ENCODE data around the gene CAPZB. TPM values are rescaled to one million over a fixed set of nuclear protein-coding genes. Genes with fewer than 3 reads are reported as not detected.
A peak's percentile ranks its signal among the peaks of the same experiment; 100 is the strongest.

Gene CAPZB
- polyA plus RNA-seq, 1 of the 3 experiments (the other 2 are of a cell fraction): 122 TPM

DNA sequence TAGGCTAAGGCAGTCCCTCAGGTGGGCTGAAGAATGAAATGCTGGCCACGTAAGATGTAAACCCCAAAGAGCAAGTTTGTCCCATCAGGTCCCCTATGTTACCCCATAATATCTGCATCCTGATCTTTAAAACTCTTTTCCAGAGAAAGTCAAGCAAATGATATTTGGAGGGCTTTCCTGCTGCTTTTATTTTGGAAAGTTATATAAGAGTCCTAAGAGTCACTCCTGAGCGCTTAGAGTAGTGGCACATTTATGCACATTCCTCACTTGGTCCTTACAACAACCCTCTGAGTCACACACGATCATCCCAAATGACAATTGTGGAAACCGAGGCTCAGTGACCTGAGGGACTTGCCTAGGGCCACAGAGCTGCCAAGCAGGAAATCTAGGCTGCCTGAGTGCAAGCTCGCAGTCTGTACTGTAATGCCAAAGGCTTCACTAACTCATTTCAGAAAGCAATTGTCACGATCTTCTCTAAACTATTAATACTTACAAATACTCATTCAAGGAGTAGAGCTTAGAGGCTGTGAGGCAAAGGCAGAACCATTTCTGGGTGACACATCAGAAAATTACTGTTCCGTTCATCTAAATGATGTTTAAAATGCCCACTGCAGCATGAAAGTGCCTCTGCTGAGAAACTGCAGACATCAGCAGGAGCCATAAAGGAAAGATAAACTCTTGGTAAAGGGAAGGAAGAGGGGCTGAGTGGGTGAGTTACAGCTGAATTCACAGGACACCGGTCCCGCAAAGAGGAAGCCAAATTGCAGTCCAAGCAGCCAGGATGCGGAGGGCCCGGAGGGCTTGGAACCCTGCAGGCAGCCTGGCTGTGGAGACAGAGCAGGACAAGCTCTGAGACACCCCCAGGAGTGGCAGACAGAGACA lies 30.8 kb downstream of the CAPZB start:
- Histone ChIP-seq H3K9ac (no peak overlapping the region), H3K36me3 (replicated peaks in 1 of 2; ENCODE audit: control insufficient read depth in 1 of 2, insufficient read depth in 2 of 2, low read length in 1 of 2) (peaks cover 0 to 7% of the 10 kb centered on the region in 2 experiments), H3K27ac (ENCODE audit: low read depth in 2 of 2, low read length in 1 of 2) (peak overlapping the region in 1 of 2 experiments; percentile 87; a peak in 2 of 4 replicates), H3K27me3 (ENCODE audit: insufficient read depth) (no peaks in the 10 kb centered on the region), H3K9me2 (no peaks in the 10 kb centered on the region), H3K4me1 (ENCODE audit: control insufficient read depth in 1 of 2, insufficient read depth in 2 of 2, low read depth in 1 of 2, low read length in 1 of 2) (peaks cover 46 to 76% of the 10 kb centered on the region in 2 experiments), H3K79me2 (ENCODE audit: insufficient read depth) (peaks cover 87% of the 10 kb centered on the region), H4K20me1 (ENCODE audit: insufficient read depth) (peaks cover 97% of the 10 kb centered on the region), H2AFZ (ENCODE audit: low read depth) (no peak overlapping the region), H3F3A (replicated peaks; ENCODE audit: insufficient read depth) (peaks cover 23% of the 10 kb centered on the region), H3K9me3 (no peaks in the 10 kb centered on the region), H3K4me3 (ENCODE audit: low read depth in 2 of 2, low read length in 1 of 2) (no peak overlapping the region), H3K4me2 (no peak overlapping the region)
- ChIA-PET CTCF (interaction anchor here (1.5 to 1.9 kb wide), 2 partner anchors 15 to 197 kb away, joined by 5 to 8 read pairs; no protein-coding TSS in a partner anchor), POLR2A (interaction anchor here (1.1 kb wide), 1 partner anchor 17 kb away, joined by 3 read pairs; no protein-coding TSS in a partner anchor)
- WGBS (ENCODE audit: low lambda C conversion rate): 73% methylated on average over 11 of the region's 11 CpGs
- TF ChIP-seq RAD21 (IDR thresholded peaks at IDR 0.05; ENCODE audit: low read length): no peak
- TF ChIP-seq, protein P1, sequence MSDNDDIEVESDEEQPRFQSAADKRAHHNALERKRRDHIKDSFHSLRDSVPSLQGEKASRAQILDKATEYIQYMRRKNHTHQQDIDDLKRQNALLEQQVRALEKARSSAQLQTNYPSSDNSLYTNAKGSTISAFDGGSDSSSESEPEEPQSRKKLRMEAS (IDR thresholded peaks at IDR 0.05; ENCODE audit: low read depth): no peak
- TF ChIP-seq NFIC (IDR thresholded peaks at IDR 0.05; ENCODE audit: borderline replicate concordance): no peak
- peak; percentile 49 for DNase-seq

DNA sequence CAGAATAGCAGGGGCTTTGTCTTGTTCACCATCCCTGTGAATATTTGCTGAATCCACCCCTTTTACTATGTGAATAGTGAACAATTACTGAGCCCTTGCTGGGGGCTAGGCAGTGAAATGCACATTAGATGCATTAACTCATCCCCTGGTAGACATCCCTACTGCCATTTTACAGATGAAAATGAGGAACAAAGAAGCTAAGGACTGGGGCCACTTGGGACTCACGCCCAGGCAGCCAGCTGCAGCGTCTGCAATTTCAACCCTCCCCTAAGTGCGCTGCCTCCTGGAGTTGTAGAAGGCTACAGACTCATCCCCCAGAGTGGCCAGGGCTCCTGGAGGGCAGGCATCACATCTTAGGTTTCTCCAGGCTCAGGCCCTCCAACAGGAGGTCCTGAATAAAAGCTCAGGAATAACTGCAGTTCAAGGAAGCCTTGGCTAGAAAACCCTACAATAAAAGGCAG lies 31.6 kb downstream of the CAPZB start:
- Histone ChIP-seq H3K4me2 (no peak overlapping the region), H3F3A (replicated peaks; ENCODE audit: insufficient read depth) (peaks cover 31% of the 10 kb centered on the region), H3K79me2 (ENCODE audit: insufficient read depth) (peaks cover 82% of the 10 kb centered on the region), H2AFZ (ENCODE audit: low read depth) (no peak overlapping the region), H3K9me2 (no peaks in the 10 kb centered on the region), H4K20me1 (ENCODE audit: insufficient read depth) (peaks cover 97% of the 10 kb centered on the region), H3K36me3 (replicated peaks in 1 of 2; ENCODE audit: control insufficient read depth in 1 of 2, insufficient read depth in 2 of 2, low read length in 1 of 2) (peaks cover 0 to 3% of the 10 kb centered on the region in 2 experiments), H3K27me3 (ENCODE audit: insufficient read depth) (no peaks in the 10 kb centered on the region), H3K4me1 (ENCODE audit: control insufficient read depth in 1 of 2, insufficient read depth in 2 of 2, low read depth in 1 of 2, low read length in 1 of 2) (peaks cover 53 to 77% of the 10 kb centered on the region in 2 experiments), H3K27ac (ENCODE audit: low read depth in 2 of 2, low read length in 1 of 2) (peak overlapping the region in 1 of 2 experiments; percentile 87; a peak in 2 of 4 replicates), H3K9me3 (no peaks in the 10 kb centered on the region), H3K4me3 (ENCODE audit: low read depth in 2 of 2, low read length in 1 of 2) (no peak overlapping the region), H3K9ac (no peak overlapping the region)
- TF ChIP-seq JUND (IDR thresholded peaks at IDR 0.05) (no peak), RAD21 (IDR thresholded peaks at IDR 0.05; ENCODE audit: low read length) (no peak), NRF1 (IDR thresholded peaks at IDR 0.05; ENCODE audit: low read depth, low read length) (no peak), ELF1 (IDR thresholded peaks at IDR 0.05) (no peak), RFX5 (IDR thresholded peaks at IDR 0.05; ENCODE audit: low read length) (no peak), FOSL2 (IDR thresholded peaks at IDR 0.05; ENCODE audit: borderline replicate concordance, low read depth) (no peak), CHD2 (IDR thresholded peaks at IDR 0.05; ENCODE audit: low read length, partially characterized antibody) (no peak), TEAD4 (IDR thresholded peaks at IDR 0.05; ENCODE audit: borderline replicate concordance, insufficient read depth) (no peak)
- TF ChIP-seq, protein P2, sequence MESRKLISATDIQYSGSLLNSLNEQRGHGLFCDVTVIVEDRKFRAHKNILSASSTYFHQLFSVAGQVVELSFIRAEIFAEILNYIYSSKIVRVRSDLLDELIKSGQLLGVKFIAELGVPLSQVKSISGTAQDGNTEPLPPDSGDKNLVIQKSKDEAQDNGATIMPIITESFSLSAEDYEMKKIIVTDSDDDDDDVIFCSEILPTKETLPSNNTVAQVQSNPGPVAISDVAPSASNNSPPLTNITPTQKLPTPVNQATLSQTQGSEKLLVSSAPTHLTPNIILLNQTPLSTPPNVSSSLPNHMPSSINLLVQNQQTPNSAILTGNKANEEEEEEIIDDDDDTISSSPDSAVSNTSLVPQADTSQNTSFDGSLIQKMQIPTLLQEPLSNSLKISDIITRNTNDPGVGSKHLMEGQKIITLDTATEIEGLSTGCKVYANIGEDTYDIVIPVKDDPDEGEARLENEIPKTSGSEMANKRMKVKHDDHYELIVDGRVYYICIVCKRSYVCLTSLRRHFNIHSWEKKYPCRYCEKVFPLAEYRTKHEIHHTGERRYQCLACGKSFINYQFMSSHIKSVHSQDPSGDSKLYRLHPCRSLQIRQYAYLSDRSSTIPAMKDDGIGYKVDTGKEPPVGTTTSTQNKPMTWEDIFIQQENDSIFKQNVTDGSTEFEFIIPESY (IDR thresholded peaks at IDR 0.05; ENCODE audit: borderline replicate concordance, low read depth): no peak
- TF ChIP-seq, protein P3, sequence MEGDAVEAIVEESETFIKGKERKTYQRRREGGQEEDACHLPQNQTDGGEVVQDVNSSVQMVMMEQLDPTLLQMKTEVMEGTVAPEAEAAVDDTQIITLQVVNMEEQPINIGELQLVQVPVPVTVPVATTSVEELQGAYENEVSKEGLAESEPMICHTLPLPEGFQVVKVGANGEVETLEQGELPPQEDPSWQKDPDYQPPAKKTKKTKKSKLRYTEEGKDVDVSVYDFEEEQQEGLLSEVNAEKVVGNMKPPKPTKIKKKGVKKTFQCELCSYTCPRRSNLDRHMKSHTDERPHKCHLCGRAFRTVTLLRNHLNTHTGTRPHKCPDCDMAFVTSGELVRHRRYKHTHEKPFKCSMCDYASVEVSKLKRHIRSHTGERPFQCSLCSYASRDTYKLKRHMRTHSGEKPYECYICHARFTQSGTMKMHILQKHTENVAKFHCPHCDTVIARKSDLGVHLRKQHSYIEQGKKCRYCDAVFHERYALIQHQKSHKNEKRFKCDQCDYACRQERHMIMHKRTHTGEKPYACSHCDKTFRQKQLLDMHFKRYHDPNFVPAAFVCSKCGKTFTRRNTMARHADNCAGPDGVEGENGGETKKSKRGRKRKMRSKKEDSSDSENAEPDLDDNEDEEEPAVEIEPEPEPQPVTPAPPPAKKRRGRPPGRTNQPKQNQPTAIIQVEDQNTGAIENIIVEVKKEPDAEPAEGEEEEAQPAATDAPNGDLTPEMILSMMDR (IDR thresholded peaks at IDR 0.05): no peak
- no peak for DNase-seq
- 47% methylated on average over 3 of the region's 3 CpGs for WGBS (ENCODE audit: low lambda C conversion rate)
- ChIA-PET POLR2A (no interaction called here), CTCF (interaction anchor here (1.5 kb wide), 1 partner anchor 197 kb away, joined by 8 read pairs; no protein-coding TSS in a partner anchor)

All from SK-N-SH (cell line).